K562 (cell line): ENCODE results near the gene RAPGEF5. TPM values are rescaled to one million over a fixed set of nuclear protein-coding genes. Genes with fewer than 3 reads are reported as not detected.

Experiments
- E4F1 ChIP-seq: fragments of 250-450 bp; sonication (Bioruptor Pico); IDR thresholded peaks from 2 replicates; pipeline ENCODE4 v1.5.0; 2021; ENCODE audit warnings: mild to moderate bottlenecking, borderline replicate concordance
- ELF2 ChIP-seq: fragments of 250-450 bp; sonication (Bioruptor Pico); IDR thresholded peaks from 2 replicates; pipeline ENCODE4 v1.5.0; 2021; ENCODE audit warnings: mild to moderate bottlenecking
- ETS1 ChIP-seq: conservative IDR thresholded peaks from 2 replicates; pipeline ENCODE4 v1.6.1; 2011; ENCODE audit warnings: low read depth, mild to moderate bottlenecking, low read length; ENCODE audit not compliant: control insufficient read depth
- GTF2B ChIP-seq: IDR thresholded peaks from 2 replicates; pipeline ENCODE4 v1.6.1; 2011; ENCODE audit not compliant: insufficient read length; ENCODE audit errors: extremely low read depth
- NFYB ChIP-seq: IDR thresholded peaks from 2 replicates; pipeline ENCODE4 v1.6.1; 2011; ENCODE audit warnings: mild to moderate bottlenecking, moderate library complexity; ENCODE audit not compliant: insufficient read length; ENCODE audit errors: extremely low read depth
- ZBED1 ChIP-seq: IDR thresholded peaks from 2 replicates; pipeline ENCODE4 v1.6.1; 2014
- ZC3H8 ChIP-seq: fragments of 450-650 bp; IDR thresholded peaks from 2 replicates; pipeline ENCODE4 v1.6.1; 2017
- ZNF277 ChIP-seq: fragments of 250-450 bp; sonication (Bioruptor Pico); IDR thresholded peaks from 2 replicates; pipeline ENCODE4 v1.8.0; 2022; ENCODE audit warnings: inconsistent platforms, mild to moderate bottlenecking, moderate library complexity, borderline replicate concordance
- polyA plus RNA-seq, 8 experiments: library from polyadenylated mRNA; depleted of rRNA in 4 of 8; stranded (reverse) in 5 of 8; unstranded in 3 of 8; fragments of >200 nt; fragmentation: Nextera tagmentation in 2 of 8; fragmentation: Illumina TruSeq in 1 of 8; extraction: Ambion mirVana in 2 of 8; extraction: Trizol in 1 of 8; gene quantifications; 2 replicates each; pipeline versions ENCODE4 v1.2.1 to v1.2.3, GENCODE V29; 2011 to 2014; ENCODE audit warnings: inconsistent platforms in 1 of 8, missing spikeins in 1 of 8
- total RNA-seq, 7 experiments: library from RNA; depleted of rRNA in 6 of 7; stranded (reverse); fragments of >200 nt in 6 of 7; fragmentation: Illumina TruSeq in 2 of 7; extraction: Trizol in 2 of 7; gene quantifications; 2 replicates each; pipeline versions ENCODE4 v1.2.1 to v1.2.3, GENCODE V29; 2011 to 2021; ENCODE audit warnings: low replicate concordance in 1 of 7
- TF ChIP-seq, protein P1 (sequence below): IDR thresholded peaks from 2 replicates; pipeline ENCODE4 v1.6.1; 2014; ENCODE audit warnings: antibody characterized with exemption
- TF ChIP-seq, protein P2 (sequence below): fragments of 450-650 bp; formaldehyde crosslinking; conservative IDR thresholded peaks from 2 replicates; pipeline ENCODE4 v1.4.0; 2022; ENCODE audit warnings: mild to moderate bottlenecking, missing genetic modification characterization
- TF ChIP-seq, protein P3 (sequence below): sonication (generic); formaldehyde crosslinking; IDR thresholded peaks from 2 replicates; pipeline ENCODE4 v1.8.1; 2023; ENCODE audit warnings: mild to moderate bottlenecking, missing genetic modification reagents
- TF ChIP-seq, protein P4 (sequence below): fragments of 250-450 bp; sonication (Bioruptor Pico); IDR thresholded peaks from 2 replicates; pipeline ENCODE4 v1.5.0; 2021; ENCODE audit warnings: mild to moderate bottlenecking, moderate library complexity

Gene RAPGEF5
- total and polyA plus RNA-seq, 9 of the 15 experiments (the other 6 are each of a cell fraction or from before 2014, with no cell fraction given): 0.39 to 2.0 (median 1.1) TPM

GRCh38 chr7:22216832-22217475 is 140.0 kb downstream of the RAPGEF5 start (continued):
- TF ChIP-seq ZNF277: no peak
- TF ChIP-seq ZBED1: no peak
- TF ChIP-seq E4F1 (CRISPR knock-in tag): no peak
- TF ChIP-seq ETS1: no peak
- TF ChIP-seq ZC3H8: no peak
- no peak for TF ChIP-seq GTF2B
- no peak for TF ChIP-seq ELF2
- TF ChIP-seq, protein P1, sequence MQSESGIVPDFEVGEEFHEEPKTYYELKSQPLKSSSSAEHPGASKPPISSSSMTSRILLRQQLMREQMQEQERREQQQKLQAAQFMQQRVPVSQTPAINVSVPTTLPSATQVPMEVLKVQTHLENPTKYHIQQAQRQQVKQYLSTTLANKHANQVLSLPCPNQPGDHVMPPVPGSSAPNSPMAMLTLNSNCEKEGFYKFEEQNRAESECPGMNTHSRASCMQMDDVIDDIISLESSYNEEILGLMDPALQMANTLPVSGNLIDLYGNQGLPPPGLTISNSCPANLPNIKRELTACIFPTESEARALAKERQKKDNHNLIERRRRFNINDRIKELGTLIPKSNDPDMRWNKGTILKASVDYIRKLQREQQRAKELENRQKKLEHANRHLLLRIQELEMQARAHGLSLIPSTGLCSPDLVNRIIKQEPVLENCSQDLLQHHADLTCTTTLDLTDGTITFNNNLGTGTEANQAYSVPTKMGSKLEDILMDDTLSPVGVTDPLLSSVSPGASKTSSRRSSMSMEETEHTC: no peak
- TF ChIP-seq NFYB: no peak
- TF ChIP-seq, protein P2, sequence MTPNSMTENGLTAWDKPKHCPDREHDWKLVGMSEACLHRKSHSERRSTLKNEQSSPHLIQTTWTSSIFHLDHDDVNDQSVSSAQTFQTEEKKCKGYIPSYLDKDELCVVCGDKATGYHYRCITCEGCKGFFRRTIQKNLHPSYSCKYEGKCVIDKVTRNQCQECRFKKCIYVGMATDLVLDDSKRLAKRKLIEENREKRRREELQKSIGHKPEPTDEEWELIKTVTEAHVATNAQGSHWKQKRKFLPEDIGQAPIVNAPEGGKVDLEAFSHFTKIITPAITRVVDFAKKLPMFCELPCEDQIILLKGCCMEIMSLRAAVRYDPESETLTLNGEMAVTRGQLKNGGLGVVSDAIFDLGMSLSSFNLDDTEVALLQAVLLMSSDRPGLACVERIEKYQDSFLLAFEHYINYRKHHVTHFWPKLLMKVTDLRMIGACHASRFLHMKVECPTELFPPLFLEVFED (CRISPR knock-in tag): no peak
- TF ChIP-seq, protein P3, sequence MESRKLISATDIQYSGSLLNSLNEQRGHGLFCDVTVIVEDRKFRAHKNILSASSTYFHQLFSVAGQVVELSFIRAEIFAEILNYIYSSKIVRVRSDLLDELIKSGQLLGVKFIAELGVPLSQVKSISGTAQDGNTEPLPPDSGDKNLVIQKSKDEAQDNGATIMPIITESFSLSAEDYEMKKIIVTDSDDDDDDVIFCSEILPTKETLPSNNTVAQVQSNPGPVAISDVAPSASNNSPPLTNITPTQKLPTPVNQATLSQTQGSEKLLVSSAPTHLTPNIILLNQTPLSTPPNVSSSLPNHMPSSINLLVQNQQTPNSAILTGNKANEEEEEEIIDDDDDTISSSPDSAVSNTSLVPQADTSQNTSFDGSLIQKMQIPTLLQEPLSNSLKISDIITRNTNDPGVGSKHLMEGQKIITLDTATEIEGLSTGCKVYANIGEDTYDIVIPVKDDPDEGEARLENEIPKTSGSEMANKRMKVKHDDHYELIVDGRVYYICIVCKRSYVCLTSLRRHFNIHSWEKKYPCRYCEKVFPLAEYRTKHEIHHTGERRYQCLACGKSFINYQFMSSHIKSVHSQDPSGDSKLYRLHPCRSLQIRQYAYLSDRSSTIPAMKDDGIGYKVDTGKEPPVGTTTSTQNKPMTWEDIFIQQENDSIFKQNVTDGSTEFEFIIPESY (CRISPR knock-in tag): no peak
- TF ChIP-seq, protein P4, sequence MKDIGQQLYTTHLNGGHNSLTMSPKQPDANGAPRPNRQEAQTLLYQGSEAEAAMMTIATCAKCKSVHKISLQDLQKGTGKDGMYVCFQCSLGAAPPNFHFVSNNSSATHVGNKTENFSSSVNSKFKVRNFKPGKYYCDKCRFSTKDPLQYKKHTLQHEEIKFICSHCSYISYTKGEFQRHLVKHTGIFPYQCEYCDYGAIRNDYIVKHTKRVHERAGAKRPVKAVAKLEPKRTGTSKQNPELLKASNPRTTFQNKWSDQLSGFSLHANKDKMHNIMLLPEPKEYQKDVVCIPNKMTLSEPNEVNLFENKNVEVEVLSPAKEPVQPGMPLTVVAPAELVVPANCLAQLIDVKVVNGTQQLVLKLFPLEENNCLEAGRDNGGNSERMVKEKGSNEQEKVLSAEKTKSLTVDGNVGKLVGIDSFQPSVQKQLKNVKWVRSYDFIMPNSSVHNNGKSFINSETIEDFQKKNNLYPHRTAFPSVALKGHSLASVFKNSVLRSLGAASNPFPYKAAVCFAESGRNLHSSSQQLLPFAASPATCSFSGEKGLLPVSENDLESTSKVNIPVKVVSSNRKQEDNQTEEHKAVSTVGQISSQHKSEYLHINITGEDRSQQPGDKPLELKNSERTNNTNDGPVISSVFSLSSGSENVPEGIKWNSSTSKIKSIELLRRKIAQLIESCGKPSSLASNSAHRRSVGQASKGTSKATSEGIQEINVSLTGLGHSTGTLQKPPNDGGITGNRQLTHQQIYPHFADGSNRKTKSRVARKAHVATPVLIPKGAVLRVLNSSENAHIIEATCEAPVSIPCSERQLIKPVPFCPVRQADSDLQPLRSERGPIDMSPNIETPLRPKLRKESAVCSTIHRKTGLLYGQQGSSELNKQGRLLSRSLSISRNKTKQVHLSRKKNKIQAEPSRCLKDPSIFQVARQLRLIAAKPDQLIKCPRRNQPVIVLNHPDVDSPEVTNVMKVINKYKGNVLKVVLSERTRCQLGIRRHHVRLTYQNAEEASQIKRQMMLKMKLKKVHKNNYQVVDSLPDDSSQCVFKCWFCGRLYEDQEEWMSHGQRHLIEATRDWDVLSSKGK: no peak
